Neural cell (in vitro differentiated cells): ENCODE results near the gene CCDC39. TPM values are rescaled to one million over a fixed set of nuclear protein-coding genes. Genes with fewer than 3 reads are reported as not detected.

Experiments used
- H2AFZ ChIP-seq: fragments of 200-600, 300-800 bp; sonication (generic), shearing (Covaris generic); 2 replicates; pipeline ENCODE4 v1.6.0; 2014; ENCODE audit warnings: low read depth, mild to moderate bottlenecking, antibody characterized with exemption, low read length, moderate library complexity
- H3F3A ChIP-seq: fragments of 200-600 bp; shearing (Covaris generic); 2 replicates; pipeline ENCODE4 v1.6.1; 2016; ENCODE audit warnings: mild to moderate bottlenecking, moderate library complexity, mixed read lengths, antibody characterized with exemption, low read length; ENCODE audit not compliant: insufficient read depth, poor library complexity, severe bottlenecking
- H3K27ac ChIP-seq: fragments of 200-600, 300-800 bp; sonication (generic), shearing (Covaris generic); 2 replicates; pipeline ENCODE4 v1.5.1; 2014; ENCODE audit warnings: mild to moderate bottlenecking, low read length, moderate library complexity
- H3K27me3 ChIP-seq: fragments of 300-800, 200-600 bp; sonication (generic), shearing (Covaris generic); 2 replicates; pipeline ENCODE4 v1.6.0; 2014; ENCODE audit warnings: mild to moderate bottlenecking, low read depth, low read length, moderate library complexity; ENCODE audit not compliant: insufficient read depth
- H3K36me3 ChIP-seq: fragments of 300-800, 200-600 bp; sonication (generic), shearing (Covaris generic); 2 replicates; pipeline ENCODE4 v1.5.1; 2014; ENCODE audit warnings: mild to moderate bottlenecking, antibody characterized with exemption, low read length, moderate library complexity; ENCODE audit not compliant: insufficient read depth
- H3K4me2 ChIP-seq: fragments of 300-800, 200-600 bp; sonication (generic), shearing (Covaris generic); 2 replicates; pipeline ENCODE4 v1.6.0; 2014; ENCODE audit warnings: mild to moderate bottlenecking, low read length
- H3K4me3 ChIP-seq: fragments of 300-800, 200-600 bp; sonication (generic), shearing (Covaris generic); 2 replicates; pipeline ENCODE4 v1.5.1; 2014; ENCODE audit warnings: mild to moderate bottlenecking, low read length, moderate library complexity
- H3K79me2 ChIP-seq: fragments of 200-600 bp; shearing (Covaris generic); replicated peaks from 2 replicates; pipeline ENCODE4 v1.6.0; 2014; ENCODE audit warnings: mild to moderate bottlenecking, low read length, moderate library complexity; ENCODE audit not compliant: insufficient read depth
- H3K9ac ChIP-seq: fragments of 300-800, 200-600 bp; sonication (generic), shearing (Covaris generic); 2 replicates; pipeline ENCODE4 v1.6.1; 2016; ENCODE audit warnings: mild to moderate bottlenecking, low read length, mixed read lengths
- H3K9me2 ChIP-seq: fragments of 200-600 bp; shearing (Covaris generic); 2 replicates; pipeline ENCODE4 v1.6.1; 2016; ENCODE audit warnings: mild to moderate bottlenecking, low read length, mixed read lengths; ENCODE audit not compliant: insufficient read depth
- H3K9me3 ChIP-seq: fragments of 200-600, 300-800 bp; sonication (generic), shearing (Covaris generic); 2 replicates; pipeline ENCODE4 v1.6.1; 2016; ENCODE audit warnings: mild to moderate bottlenecking, mixed run types, low read length, moderate library complexity, mixed read lengths
- H4K20me1 ChIP-seq: fragments of 200-600 bp; shearing (Covaris generic); 2 replicates; pipeline ENCODE4 v1.6.1; 2016; ENCODE audit warnings: mild to moderate bottlenecking, mixed run types; ENCODE audit not compliant: insufficient read depth
- CTCF ChIP-seq: fragments of 450-650 bp; IDR thresholded peaks from 2 replicates; pipeline ENCODE4 v1.5.1; 2014; ENCODE audit warnings: antibody characterized with exemption, mild to moderate bottlenecking, moderate library complexity; ENCODE audit not compliant: poor library complexity, severe bottlenecking
- EP300 ChIP-seq: fragments of 450-650 bp; conservative IDR thresholded peaks from 2 replicates; pipeline ENCODE4 v1.6.1; 2014; ENCODE audit warnings: antibody characterized with exemption, mild to moderate bottlenecking, moderate library complexity; ENCODE audit not compliant: poor library complexity, severe bottlenecking
- EZH2 ChIP-seq: fragments of 200-600, 300-800 bp; shearing (Covaris generic), sonication (generic); IDR thresholded peaks from 2 replicates; pipeline ENCODE4 v1.6.1; 2014; ENCODE audit warnings: antibody characterized with exemption, low read length, borderline replicate concordance, mild to moderate bottlenecking; ENCODE audit not compliant: insufficient read depth, poor library complexity, severe bottlenecking
- MXI1 ChIP-seq: fragments of 450-650 bp; conservative IDR thresholded peaks from 2 replicates; pipeline ENCODE4 v1.6.1; 2014; ENCODE audit warnings: antibody characterized with exemption, mild to moderate bottlenecking; ENCODE audit not compliant: poor library complexity, severe bottlenecking
- POLR2AphosphoS5 ChIP-seq: IDR thresholded peaks from 2 replicates; pipeline ENCODE4 v1.6.1; 2012
- RAD21 ChIP-seq: fragments of 450-650 bp; conservative IDR thresholded peaks from 2 replicates; pipeline ENCODE4 v1.6.1; 2014; ENCODE audit warnings: antibody characterized with exemption, mild to moderate bottlenecking, moderate library complexity
- SMC3 ChIP-seq: fragments of 450-650 bp; conservative IDR thresholded peaks from 2 replicates; pipeline ENCODE4 v1.6.1; 2014; ENCODE audit warnings: antibody characterized with exemption, mild to moderate bottlenecking, moderate library complexity; ENCODE audit not compliant: poor library complexity
- TAF1 ChIP-seq: IDR thresholded peaks from 2 replicates; pipeline ENCODE4 v1.6.1; 2012; ENCODE audit warnings: low read depth
- polyA plus RNA-seq: library from polyadenylated mRNA; depleted of rRNA; stranded (reverse); fragments of >200 nt; gene quantifications from 2 replicates; pipeline ENCODE4 v1.2.3, GENCODE V29; 2014
- TF ChIP-seq, protein P1 (sequence below): IDR thresholded peaks from 2 replicates; pipeline ENCODE4 v1.6.1; 2012; ENCODE audit warnings: borderline replicate concordance

Gene CCDC39
- polyA plus RNA-seq, 1 donor from 2014 or later, result 0.36 TPM

- no peaks in the 10 kb centered on the region for H3K9me2 ChIP-seq
- no peaks in the 10 kb centered on the region for H4K20me1 ChIP-seq
- H3F3A ChIP-seq, result no peaks in the 10 kb centered on the region
- no peak overlapping the region for H3K9ac ChIP-seq
- H3K9me3 ChIP-seq, result no peaks in the 10 kb centered on the region
- H3K27me3 ChIP-seq, result no peaks in the 10 kb centered on the region
- no peaks in the 10 kb centered on the region for H3K36me3 ChIP-seq
- no peak overlapping the region for H3K27ac ChIP-seq
- no peak overlapping the region for H3K4me3 ChIP-seq
- no peak overlapping the region for H2AFZ ChIP-seq
- H3K4me2 ChIP-seq, result no peak overlapping the region
- no peak for TF ChIP-seq EZH2
- TF ChIP-seq CTCF, result no peak
- TF ChIP-seq TAF1, result no peak
- TF ChIP-seq EP300, result no peak
- TF ChIP-seq, protein P1, sequence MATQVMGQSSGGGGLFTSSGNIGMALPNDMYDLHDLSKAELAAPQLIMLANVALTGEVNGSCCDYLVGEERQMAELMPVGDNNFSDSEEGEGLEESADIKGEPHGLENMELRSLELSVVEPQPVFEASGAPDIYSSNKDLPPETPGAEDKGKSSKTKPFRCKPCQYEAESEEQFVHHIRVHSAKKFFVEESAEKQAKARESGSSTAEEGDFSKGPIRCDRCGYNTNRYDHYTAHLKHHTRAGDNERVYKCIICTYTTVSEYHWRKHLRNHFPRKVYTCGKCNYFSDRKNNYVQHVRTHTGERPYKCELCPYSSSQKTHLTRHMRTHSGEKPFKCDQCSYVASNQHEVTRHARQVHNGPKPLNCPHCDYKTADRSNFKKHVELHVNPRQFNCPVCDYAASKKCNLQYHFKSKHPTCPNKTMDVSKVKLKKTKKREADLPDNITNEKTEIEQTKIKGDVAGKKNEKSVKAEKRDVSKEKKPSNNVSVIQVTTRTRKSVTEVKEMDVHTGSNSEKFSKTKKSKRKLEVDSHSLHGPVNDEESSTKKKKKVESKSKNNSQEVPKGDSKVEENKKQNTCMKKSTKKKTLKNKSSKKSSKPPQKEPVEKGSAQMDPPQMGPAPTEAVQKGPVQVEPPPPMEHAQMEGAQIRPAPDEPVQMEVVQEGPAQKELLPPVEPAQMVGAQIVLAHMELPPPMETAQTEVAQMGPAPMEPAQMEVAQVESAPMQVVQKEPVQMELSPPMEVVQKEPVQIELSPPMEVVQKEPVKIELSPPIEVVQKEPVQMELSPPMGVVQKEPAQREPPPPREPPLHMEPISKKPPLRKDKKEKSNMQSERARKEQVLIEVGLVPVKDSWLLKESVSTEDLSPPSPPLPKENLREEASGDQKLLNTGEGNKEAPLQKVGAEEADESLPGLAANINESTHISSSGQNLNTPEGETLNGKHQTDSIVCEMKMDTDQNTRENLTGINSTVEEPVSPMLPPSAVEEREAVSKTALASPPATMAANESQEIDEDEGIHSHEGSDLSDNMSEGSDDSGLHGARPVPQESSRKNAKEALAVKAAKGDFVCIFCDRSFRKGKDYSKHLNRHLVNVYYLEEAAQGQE, result no peak
- TF ChIP-seq POLR2AphosphoS5, result no peak
- TF ChIP-seq MXI1, result no peak
- no peak for TF ChIP-seq SMC3
- TF ChIP-seq RAD21, result no peak
- no peaks in the 10 kb centered on the region for H3K79me2 ChIP-seq
These were observed 45.6 kb downstream of the CCDC39 start for GRCh38 chr3:180633722-180634121.

DNA sequence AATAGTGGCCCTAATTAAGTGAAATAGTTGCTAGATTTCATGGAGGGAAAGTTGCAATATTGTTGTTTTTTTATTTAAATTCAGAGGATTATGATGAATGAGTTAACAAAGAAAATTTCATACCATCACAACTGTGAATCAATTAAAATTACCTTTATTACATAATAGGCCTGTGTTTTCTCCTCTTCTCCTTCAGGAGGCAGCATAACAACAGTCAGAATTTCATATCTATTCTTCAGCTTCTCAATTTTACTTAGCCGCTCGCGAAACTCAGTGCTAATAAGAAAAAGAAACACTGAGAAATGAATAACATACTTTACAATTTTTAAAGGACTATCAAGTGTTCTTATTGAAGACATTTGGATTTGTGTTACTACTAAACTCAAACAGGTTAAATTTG, 48.0 kb downstream of the CCDC39 start:
- Histone ChIP-seq H4K20me1 (no peaks in the 10 kb centered on the region), H2AFZ (no peak overlapping the region), H3K27me3 (no peaks in the 10 kb centered on the region), H3K9me2 (no peaks in the 10 kb centered on the region), H3F3A (no peaks in the 10 kb centered on the region), H3K4me2 (no peak overlapping the region), H3K9me3 (no peaks in the 10 kb centered on the region), H3K9ac (no peak overlapping the region), H3K36me3 (no peaks in the 10 kb centered on the region), H3K27ac (no peak overlapping the region), H3K4me3 (no peak overlapping the region), H3K79me2 (no peaks in the 10 kb centered on the region)
- no peak for TF ChIP-seq EZH2
- TF ChIP-seq CTCF, result no peak
- no peak for TF ChIP-seq EP300
- TF ChIP-seq, protein P1, result no peak
- TF ChIP-seq MXI1, result no peak
- no peak for TF ChIP-seq SMC3
- TF ChIP-seq TAF1, result no peak
- no peak for TF ChIP-seq POLR2AphosphoS5
- no peak for TF ChIP-seq RAD21
